HG03135 (cell line): ENCODE results near the gene TIE1.
A peak's percentile ranks its signal among the peaks of the same experiment; 100 is the strongest.
"Not testable (repeated sequence)": the region's sequence is repeated elsewhere in the genome, so short reads cannot be mapped to it uniquely, and the experiment has no call there.

ENCODE experiments used
- ATAC-seq: cut with Tn5 transposase; IDR thresholded peaks from one replicate; pipeline ENCODE4 v1.9.1; 2021; ENCODE audit warnings: mild to moderate bottlenecking, moderate library complexity; ENCODE audit not compliant: unreplicated experiment

The TIE1 gene

DNA sequence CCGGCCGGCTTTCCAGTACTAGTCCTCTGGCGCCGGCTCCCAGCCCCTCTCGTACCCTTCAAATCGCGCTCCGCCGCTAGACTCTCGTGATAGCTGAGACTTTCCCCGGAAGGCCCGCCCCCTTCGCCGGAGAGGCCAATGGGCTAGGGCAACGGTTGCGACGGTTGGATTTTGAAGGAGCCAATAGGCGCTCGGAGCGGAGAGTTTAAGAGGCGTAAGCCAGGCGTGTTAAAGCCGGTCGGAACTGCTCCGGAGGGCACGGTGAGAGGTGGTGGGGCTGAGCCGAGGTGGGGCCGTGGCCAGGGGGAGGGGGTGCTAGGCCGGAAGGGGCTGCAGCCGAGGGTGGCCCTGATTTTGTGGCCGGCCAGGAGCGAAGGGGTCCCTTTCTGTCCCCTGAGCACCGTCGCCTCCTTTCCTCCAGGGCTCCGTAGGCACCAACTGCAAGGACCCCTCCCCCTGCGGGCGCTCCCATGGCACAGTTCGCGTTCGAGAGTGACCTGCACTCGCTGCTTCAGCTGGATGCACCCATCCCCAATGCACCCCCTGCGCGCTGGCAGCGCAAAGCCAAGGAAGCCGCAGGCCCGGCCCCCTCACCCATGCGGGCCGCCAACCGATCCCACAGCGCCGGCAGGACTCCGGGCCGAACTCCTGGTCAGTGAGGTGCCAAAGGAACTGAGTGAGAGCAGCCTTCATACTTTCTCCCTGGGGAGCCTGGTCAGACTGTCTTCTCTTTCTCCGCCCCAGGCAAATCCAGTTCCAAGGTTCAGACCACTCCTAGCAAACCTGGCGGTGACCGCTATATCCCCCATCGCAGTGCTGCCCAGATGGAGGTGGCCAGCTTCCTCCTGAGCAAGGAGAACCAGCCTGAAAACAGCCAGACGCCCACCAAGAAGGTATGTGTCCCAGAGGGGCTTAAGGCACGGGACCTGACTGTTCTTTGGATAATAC, 58.2 kb downstream of the TIE1 start, which contains the start of gene CDC20:
TSS of gene CDC20 (plus strand) at position 236 of the 948 bp plus-strand sequence. CDS start at position 471, 235 bp downstream.
- peak; percentile 94 for ATAC-seq

DNA sequence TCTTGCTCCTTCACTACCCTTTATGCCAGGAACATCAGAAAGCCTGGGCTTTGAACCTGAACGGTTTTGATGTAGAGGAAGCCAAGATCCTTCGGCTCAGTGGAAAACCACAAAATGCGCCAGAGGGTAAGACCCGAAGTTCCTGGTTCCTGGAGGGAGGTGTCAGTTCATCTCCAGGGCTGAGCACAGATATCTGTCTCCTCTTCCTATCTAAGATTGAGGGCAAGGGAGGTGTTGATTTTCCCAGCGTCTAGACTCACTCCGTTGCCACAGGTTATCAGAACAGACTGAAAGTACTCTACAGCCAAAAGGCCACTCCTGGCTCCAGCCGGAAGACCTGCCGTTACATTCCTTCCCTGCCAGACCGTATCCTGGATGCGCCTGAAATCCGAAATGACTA, 58.9 kb downstream of the TIE1 start:
- ATAC-seq: no peak

DNA sequence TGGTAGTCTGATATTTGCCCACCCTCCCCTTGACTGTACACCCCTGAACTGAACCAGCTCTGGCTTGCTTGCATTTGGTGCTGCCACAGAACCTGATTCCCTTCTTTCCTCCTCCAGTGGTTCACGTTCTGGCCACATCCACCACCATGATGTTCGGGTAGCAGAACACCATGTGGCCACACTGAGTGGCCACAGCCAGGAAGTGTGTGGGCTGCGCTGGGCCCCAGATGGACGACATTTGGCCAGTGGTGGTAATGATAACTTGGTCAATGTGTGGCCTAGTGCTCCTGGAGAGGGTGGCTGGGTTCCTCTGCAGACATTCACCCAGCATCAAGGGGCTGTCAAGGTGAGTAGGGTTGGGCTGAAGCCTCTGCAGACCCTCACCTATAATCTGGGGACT, 59.8 kb downstream of the TIE1 start:
- ATAC-seq: no peak

GRCh38 chr1:43363283-43363934, 62.6 kb downstream of the TIE1 start:
- no peak for ATAC-seq

DNA sequence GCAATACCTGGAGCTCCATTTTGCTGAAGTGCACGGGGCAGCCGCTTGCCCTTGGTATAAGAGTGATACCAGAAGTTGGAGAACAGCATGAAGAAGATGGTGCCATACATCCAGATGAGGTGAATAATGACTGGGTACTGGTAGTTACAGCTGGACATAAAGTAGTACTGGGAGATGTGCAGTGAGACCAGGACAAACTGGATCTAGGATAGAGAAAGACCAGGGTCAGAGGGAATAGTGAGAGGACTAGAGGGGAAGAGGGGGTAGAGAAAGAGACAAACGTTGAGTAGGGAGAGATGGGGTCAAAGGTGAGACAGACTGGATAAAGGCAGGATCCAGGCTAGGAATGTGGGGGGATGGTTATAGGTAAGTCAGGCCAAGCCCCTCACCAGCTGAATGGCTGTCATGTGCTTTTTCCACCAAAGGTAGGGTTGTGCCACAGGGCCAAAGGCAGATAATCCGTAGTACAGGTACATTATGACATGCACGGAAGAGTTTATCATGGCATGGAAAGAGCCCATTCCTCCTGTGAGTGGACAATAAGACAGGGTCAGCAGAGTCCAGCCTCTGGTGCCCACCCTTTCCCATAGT, 63.2 kb downstream of the TIE1 start:
- ATAC-seq: no peak

DNA sequence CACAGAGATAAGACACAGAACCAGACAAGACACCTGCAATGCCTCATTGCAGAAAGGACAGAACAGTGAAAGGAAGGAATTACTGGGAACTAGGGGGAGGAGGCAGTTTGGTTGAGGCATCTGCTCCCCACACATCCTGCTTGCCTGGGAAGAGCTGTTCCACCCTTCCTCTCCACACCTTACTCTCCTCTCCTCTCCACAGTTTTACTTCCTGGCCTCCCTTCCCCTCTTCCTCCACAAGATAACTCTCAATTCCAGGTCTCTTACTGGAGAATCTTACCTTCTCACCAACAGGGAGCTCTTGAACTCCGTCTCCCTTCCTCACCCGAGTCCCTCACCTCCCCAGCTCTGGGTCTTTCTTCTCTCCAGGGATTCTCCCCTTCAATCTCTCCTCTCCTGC, 64.9 kb downstream of the TIE1 start:
- no peak for ATAC-seq

- ATAC-seq: no peak
Measured at GRCh38 chr1:43366179-43366578, 65.4 kb downstream of the TIE1 start.

DNA sequence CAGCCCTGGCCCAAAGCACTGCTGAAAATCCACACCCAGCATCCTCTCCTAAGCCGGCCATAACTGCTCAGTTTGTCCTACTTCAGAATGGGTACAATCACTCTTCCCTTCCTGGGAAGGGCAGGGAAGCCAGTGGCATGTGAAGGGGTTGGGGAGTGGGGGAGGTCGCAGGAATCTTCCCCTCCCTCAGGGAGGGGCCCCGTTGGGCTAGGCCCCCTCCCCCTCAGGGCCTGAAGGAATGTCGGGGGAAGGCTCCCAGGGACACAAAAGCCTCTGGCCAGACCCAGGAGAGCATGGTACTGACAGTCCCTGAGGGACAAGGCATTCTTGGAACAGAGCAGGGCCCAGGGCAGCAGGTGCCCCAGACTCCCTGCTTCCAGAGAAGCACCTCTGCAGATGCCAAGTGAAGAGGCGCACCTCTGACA, 65.8 kb downstream of the TIE1 start:
- ATAC-seq: no peak

DNA sequence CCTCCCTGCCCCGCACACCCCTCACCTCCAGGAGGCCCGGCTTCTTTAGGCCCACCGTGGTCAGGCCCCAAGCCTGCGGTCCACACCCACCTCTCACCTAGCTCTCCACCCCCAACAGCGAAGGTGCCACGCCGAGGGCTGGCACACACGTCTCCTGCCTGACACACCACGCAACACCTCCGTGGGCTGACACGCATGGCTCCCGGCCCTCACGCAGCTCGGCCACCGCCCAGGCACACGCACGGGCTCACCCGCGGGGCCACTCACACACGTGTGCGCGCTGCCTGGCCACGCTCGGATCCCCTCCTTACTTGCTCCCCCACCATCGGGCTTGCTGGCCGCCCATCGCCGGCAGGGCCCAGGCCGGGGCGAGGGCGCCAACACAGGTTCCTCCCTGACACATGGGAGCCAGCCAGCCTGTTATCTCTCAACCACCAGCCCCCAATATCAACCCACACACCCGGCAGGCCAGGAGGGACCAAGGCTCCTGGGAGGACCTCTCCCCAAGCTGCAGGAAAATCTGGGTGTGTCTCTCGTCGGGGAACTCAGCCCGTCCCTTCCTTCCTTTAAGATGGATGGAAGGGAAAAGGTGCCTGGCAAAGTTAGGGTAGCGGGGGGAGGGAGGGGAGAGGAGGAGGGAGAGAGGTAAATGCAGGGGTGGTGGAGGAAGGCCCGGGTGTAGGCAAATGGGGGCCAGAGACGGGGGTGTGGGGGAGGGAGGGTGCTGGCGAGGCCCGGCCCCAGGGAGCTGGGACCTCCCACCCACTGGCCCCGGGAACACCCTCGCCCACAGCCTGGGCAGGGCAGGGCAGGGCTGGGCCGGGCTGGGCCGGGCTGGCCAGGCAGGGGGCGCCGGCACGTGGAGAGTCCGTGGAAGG, 66.5 kb downstream of the TIE1 start:
- ATAC-seq: peak; percentile 33

DNA sequence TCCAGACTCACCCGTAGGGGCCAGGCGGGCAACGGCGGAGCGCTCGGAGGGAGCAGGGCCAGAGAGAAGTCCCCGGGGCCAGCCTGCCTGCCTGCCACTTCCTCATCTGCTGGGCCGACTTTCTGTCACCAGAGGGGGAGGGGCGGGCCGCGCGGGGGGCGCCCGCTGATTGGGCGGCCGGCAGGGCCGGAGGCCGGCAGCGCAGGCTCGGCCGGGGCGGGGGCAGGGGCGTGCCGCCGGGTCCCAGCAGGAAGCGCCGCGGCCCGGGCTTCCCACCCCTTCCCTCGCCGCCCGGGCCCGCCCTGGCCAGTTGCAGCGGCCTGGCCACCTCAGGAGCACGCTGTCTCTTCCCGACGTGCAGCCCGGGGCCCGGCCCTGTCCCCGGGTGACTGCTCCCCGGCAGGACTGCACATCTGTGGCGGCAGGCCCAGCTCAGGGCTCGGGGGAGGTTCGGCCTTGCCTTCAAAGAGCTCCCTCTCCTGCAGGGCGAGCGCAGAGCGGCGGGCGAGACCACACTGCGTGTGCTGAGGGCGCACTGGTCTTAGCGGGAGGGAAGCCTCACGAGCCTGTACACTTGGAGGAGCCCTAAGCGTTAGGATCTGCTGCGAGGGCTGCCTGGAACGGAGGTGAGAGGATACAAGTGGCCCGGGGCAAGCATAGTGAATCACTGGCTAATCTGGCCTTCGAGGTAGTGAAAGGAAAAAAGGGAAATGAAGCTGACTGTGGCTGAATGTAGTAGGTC, 67.3 kb downstream of the TIE1 start, which contains the start of gene ELOVL1:
TSS of gene ELOVL1 (minus strand) at position 108 of the 742 bp plus-strand sequence. CDS start 2,402 bp downstream, outside the sequence.
- ATAC-seq: peak; percentile 75

GRCh38 chr1:43368646-43369020, 67.9 kb downstream of the TIE1 start:
- no peak for ATAC-seq

- not testable (repeated sequence) for ATAC-seq
Measured at GRCh38 chr1:43369779-43370178, 69.0 kb downstream of the TIE1 start.

GRCh38 chr1:43370564-43370963, 69.8 kb downstream of the TIE1 start:
- no peak for ATAC-seq

DNA sequence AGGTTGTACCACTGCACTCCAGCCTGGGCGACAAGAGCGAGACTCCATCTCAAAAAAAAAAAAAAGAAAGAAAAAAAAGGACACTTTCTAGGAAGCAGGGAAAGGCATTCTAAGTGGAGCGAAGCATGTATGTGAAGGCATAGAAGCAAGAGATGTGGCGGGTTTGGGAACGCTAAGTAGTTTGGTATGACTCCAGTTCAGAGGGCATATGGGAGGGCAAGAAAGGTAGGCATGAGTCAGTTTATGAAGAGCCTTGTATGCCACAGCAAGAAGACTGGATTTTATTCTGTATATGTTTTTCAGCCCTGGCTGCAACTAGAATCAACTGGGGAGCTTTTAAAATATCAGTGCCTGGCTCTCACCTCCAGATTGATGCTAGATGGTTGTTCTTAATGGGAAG, 71.4 kb downstream of the TIE1 start:
- no peak for ATAC-seq
